ENCODE data around the gene RAD18.

Gene RAD18

GRCh38 chr3:8846176-8846575 is 117.1 kb downstream of the RAD18 start:
- no peak for TF ChIP-seq CTCF (IDR thresholded peaks at IDR 0.05; ENCODE audit: low read depth, low read length)
- no peak for DNase-seq (ENCODE audit: extremely low read depth, low read depth)

DNA sequence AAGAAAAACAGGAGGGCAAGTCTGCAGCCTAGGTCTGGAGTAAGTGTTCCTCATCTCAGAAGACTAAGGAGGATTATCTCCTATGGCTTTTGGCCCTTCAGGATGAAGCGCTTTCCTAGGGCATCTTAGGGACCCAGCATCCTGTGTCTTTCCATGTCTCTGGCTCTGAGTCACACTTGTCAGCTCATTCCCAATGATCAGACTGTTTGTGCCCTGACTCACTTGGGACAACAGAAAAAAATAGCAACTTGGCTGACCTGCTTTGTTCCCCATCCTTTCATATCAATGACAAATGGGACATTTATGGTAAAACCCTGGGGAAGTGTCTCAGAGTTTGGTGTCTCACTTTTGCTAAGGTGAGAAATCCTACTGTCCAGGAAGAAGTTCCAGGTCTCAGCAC is 117.6 kb downstream of the RAD18 start:
- no peak for TF ChIP-seq CTCF (IDR thresholded peaks at IDR 0.05; ENCODE audit: low read depth, low read length)
- no peak for DNase-seq (ENCODE audit: extremely low read depth, low read depth)

DNA sequence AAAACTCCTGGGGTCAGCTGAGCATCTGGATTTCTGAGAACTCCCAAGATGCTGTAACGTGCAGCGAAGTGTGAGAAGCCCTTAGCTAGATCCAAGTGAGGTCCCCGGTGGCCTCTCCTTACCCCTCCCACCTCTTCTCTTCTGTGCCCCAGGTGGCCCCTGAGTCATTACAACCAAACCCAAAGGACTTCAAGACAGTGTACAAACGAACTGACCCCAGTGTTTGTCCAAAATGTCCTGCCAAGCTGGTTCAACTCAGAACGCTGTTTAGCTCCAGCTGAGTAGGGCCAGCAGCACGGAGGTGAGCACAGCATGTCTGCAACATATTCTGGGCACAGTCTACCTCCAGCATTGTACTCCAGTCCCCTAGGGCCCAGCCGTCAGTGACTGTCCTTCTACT is 119.9 kb downstream of the RAD18 start:
- no peak for DNase-seq (ENCODE audit: extremely low read depth, low read depth)
- no peak for TF ChIP-seq CTCF (IDR thresholded peaks at IDR 0.05; ENCODE audit: low read depth, low read length)

DNA sequence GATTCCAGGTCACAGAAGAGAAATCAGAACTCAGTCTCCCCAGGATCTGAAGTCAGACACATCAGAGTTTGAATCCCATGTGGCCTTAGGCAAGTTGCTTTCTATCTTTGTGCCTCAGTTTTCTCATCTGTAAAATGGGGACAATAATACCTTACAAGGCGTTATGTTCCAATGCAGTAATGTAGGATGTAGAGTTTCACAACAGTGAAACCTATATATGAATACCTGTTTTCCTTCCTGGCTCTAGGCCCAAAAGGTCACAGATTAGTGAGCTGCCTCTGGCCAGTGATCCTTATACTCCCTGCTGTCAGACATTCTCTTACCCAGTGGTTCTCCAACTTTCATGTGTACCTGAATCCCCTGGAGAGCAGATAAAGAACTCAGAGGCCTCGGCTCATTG is 121.0 kb downstream of the RAD18 start:
- no peak for DNase-seq (ENCODE audit: extremely low read depth, low read depth)
- no peak for TF ChIP-seq CTCF (IDR thresholded peaks at IDR 0.05; ENCODE audit: low read depth, low read length)

- TF ChIP-seq CTCF (IDR thresholded peaks at IDR 0.05; ENCODE audit: low read depth, low read length) = no peak
- DNase-seq (ENCODE audit: extremely low read depth, low read depth) = no peak
These were observed 121.8 kb downstream of the RAD18 start for GRCh38 chr3:8841472-8841871.

GRCh38 chr3:8840556-8840955 is 122.7 kb downstream of the RAD18 start:
- DNase-seq (ENCODE audit: extremely low read depth, low read depth) = no peak
- no peak for TF ChIP-seq CTCF (IDR thresholded peaks at IDR 0.05; ENCODE audit: low read depth, low read length)

DNA sequence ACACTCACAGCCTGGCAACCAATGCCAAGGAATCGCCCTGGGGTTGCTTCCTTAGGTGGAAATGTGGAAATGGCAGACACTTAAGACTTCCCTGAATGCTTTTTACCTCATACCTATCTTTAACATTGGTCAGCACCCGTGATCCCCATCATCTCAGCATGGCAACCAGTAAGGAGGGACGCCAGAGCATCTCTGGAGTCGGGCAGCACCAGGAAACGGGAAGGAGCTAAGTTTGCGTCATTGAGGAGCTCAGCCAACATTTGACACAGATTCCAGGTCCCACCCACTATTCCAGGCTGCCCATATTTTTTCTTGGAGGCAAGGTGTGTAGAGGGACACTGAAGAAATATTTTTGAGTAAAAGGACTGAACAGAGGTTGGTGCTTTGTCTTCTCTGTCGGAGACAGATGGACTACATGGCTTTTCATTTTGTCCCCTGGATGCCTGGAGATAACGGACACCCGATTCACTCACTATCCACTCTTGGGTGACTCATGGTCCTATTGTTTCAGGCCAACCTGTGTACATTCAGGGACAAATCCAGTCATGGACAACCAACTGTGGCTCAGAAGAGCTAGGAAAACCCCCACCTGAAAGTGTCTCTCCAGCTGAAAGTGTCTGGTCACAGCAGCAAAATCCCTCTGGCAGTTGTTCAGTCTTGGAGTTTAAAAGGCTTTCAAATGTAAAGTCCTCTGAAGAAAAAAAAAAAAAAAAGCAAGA is 123.5 kb downstream of the RAD18 start:
- no peak for DNase-seq (ENCODE audit: extremely low read depth, low read depth)
- TF ChIP-seq CTCF (IDR thresholded peaks at IDR 0.05; ENCODE audit: low read depth, low read length) = no peak

All from AG09319 (cell line).